GM19043 (cell line): ENCODE measurements around the gene MAP7D3.
"Not testable (repeated sequence)": the region's sequence is repeated elsewhere in the genome, so short reads cannot be mapped to it uniquely, and the experiment has no call there.

ENCODE experiments used
- ATAC-seq: cut with Tn5 transposase; IDR thresholded peaks from one replicate; pipeline ENCODE4 v1.9.1; 2021; ENCODE audit warnings: low read depth; ENCODE audit not compliant: unreplicated experiment

The MAP7D3 gene

GRCh38 chrX:136251041-136251991 lies at the start of gene MAP7D3:
TSS of gene MAP7D3 (minus strand) at chrX:136251400. CDS start at chrX:136251358, 42 bp downstream.
- ATAC-seq = peak; percentile 75

- not testable (repeated sequence) for ATAC-seq
These were observed 49.5 kb upstream of the MAP7D3 start, which contains the start of gene ADGRG4 for GRCh38 chrX:136300721-136301120. TSS of gene ADGRG4 (plus strand) at chrX:136300963. CDS start at chrX:136308778, 7,815 bp downstream.

GRCh38 chrX:136295380-136295779 lies 44.2 kb upstream of the MAP7D3 start:
- no peak for ATAC-seq

GRCh38 chrX:136292656-136293055 lies 41.5 kb upstream of the MAP7D3 start:
- no peak for ATAC-seq

- ATAC-seq = no peak
These were observed 40.6 kb upstream of the MAP7D3 start for GRCh38 chrX:136291824-136292223.

GRCh38 chrX:136286375-136286774 lies 35.2 kb upstream of the MAP7D3 start:
- ATAC-seq = not testable (repeated sequence)

GRCh38 chrX:136275553-136275952 lies 24.4 kb upstream of the MAP7D3 start:
- no peak for ATAC-seq

GRCh38 chrX:136273986-136274385 lies 22.8 kb upstream of the MAP7D3 start:
- no peak for ATAC-seq

- no peak for ATAC-seq
These were observed 21.1 kb upstream of the MAP7D3 start for GRCh38 chrX:136272325-136272724.

GRCh38 chrX:136271300-136271699 lies 20.1 kb upstream of the MAP7D3 start:
- ATAC-seq = no peak

GRCh38 chrX:136269921-136270320 lies 18.7 kb upstream of the MAP7D3 start:
- no peak for ATAC-seq

GRCh38 chrX:136268051-136269048 lies 17.1 kb upstream of the MAP7D3 start:
- peak; percentile 61 for ATAC-seq

GRCh38 chrX:136266828-136267227 lies 15.6 kb upstream of the MAP7D3 start:
- ATAC-seq = no peak

GRCh38 chrX:136262812-136263315 lies 11.7 kb upstream of the MAP7D3 start:
- no peak for ATAC-seq

- ATAC-seq = no peak
These were observed 11.0 kb upstream of the MAP7D3 start for GRCh38 chrX:136262243-136262642.

GRCh38 chrX:136261321-136261720 lies 10.1 kb upstream of the MAP7D3 start:
- no peak for ATAC-seq

GRCh38 chrX:136260776-136261175 lies 9.6 kb upstream of the MAP7D3 start:
- ATAC-seq = no peak

GRCh38 chrX:136259543-136259942 lies 8.3 kb upstream of the MAP7D3 start:
- ATAC-seq = no peak

GRCh38 chrX:136258951-136259350 lies 7.8 kb upstream of the MAP7D3 start:
- ATAC-seq = no peak

- ATAC-seq = no peak
These were observed 4.8 kb upstream of the MAP7D3 start for GRCh38 chrX:136256026-136256425.

GRCh38 chrX:136255541-136255940 lies 4.3 kb upstream of the MAP7D3 start:
- ATAC-seq = no peak
